CD4-positive, alpha-beta T cell treated with Interleukin-12 subunit alpha and Interleukin-12 subunit beta, for 1 hour (primary cell): ENCODE data around the gene CDK5.
A peak's percentile ranks its signal among the peaks of the same experiment; 100 is the strongest.
"Not testable (repeated sequence)": the region's sequence is repeated elsewhere in the genome, so short reads cannot be mapped to it uniquely, and the experiment has no call there.

ENCODE experiments used
- DNase-seq: peaks from one replicate; pipeline ENCODE4 v3.0.0-alpha.2; 2020

The CDK5 gene

GRCh38 chr7:151013356-151013732 lies 44.4 kb downstream of the CDK5 start:
- DNase-seq: no peak

- DNase-seq: no peak
Observed at GRCh38 chr7:151012911-151013347, 44.8 kb downstream of the CDK5 start.

- no peak for DNase-seq
Observed at GRCh38 chr7:151012031-151012692, 45.5 kb downstream of the CDK5 start.

- not testable (repeated sequence) for DNase-seq
Observed at GRCh38 chr7:151011616-151012015, 46.1 kb downstream of the CDK5 start.

GRCh38 chr7:151011097-151011409 lies 46.6 kb downstream of the CDK5 start:
- DNase-seq: no peak

GRCh38 chr7:151010307-151011096 lies 47.2 kb downstream of the CDK5 start:
- peak; percentile 50 for DNase-seq

GRCh38 chr7:151010037-151010306 lies 47.7 kb downstream of the CDK5 start:
- no peak for DNase-seq

GRCh38 chr7:151009327-151010036 lies 48.2 kb downstream of the CDK5 start:
- no peak for DNase-seq

- peak; percentile 88 for DNase-seq
Observed at GRCh38 chr7:151008511-151009323, 49.0 kb downstream of the CDK5 start.

GRCh38 chr7:151008143-151008510 lies 49.6 kb downstream of the CDK5 start:
- DNase-seq: peak; percentile 65

- no peak for DNase-seq
Observed at GRCh38 chr7:151007469-151007898, 50.2 kb downstream of the CDK5 start.

- no peak for DNase-seq
Observed at GRCh38 chr7:151006590-151007300, 51.0 kb downstream of the CDK5 start.

GRCh38 chr7:151005566-151005965 lies 52.1 kb downstream of the CDK5 start:
- no peak for DNase-seq
